Stimulated activated CD4-positive, alpha-beta T cell treated with anti-CD3 and anti-CD28 coated beads, TNF-alpha, amount 100 ng/mL, for 4 hours (primary cell): ENCODE measurements around the gene HTR7.

Experiments used
- DNase-seq, 3 experiments: peaks; one replicate each; pipeline ENCODE4 v3.0.0-alpha.2; 2020; ENCODE audit warnings: low read depth in 3 of 3

Gene HTR7

DNA sequence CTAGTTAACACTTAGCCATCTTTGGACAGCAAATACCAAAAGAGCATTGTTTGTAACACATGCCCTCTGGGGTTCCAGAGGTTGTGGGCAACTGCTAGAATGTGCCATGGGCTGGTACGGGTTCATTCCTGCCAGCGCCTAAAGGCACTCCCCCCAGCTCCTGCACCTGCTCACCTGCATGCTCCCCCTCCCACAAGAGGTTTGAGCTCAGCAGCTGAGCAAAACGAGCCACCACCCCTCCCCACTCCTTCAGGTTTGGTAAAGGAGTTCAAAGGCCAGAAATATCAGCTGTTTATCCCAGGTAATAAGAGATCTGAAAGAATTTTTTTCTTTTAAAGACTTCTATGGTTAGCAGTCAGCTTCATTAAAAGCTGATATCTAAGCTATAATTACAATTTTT lies 53.5 kb downstream of the HTR7 start:
- no peak for DNase-seq

DNA sequence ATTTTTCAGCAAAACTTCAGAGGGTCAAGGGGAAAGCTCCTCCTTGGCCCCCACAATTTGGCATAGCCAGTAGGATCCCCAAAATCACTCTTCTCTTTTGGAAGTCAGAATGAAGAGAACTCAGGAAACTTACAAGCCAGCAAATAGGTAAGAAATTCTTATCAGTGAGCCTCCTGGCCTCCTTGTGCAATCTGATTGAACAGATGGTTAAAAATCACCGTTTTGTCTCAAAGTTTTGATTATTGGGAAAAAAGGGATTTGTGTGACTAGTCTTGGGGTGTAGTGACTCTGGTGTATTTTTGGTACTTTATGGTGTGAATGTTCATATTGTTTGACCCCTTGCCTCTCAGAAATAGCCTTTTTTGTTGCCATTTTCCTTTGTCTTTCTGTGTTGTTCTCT lies 56.2 kb downstream of the HTR7 start:
- DNase-seq: no peak

DNA sequence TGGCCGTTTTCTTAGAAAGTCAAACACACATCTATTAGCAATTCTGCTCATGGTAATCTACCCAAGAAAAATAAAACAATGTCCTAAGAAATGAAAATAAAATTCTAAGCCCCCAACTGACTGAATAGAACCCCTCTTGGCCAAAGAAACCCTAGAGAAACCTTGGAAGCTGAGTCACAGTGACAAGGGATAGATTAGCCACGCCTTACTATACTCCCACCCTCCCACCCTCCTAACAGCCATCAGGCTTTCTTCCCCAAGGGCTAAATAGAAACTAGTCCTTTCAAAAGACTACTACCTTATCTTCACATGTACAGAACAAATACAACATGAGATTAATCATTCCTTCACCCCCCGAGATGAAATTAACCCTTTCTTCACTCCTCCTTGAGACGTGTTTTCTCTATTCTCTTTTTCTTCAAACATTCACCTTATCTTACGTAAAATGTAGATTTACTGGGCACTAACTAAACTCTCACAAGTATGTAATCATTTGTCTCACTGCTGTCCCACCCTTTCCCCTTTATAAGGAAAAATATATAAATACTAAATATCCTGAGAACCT lies 57.5 kb downstream of the HTR7 start:
- no peak for DNase-seq

DNA sequence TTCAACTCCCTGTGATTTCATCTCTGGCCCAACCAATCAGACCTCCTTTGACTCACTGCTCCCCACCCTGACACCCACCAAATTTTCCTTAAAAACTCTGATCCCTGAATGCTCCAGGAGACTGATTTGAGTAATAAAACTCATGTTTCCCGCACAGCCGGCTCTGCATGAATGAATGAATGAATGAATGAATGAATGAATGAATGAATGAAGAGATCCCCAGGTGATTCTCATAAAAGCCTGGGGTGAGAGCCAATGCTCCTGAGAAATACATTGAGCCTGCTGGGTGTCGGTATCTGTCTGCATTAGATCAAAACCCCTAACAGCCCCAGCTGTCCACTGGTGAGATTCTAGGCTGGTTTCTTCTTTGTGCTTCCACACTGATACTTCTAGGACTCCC lies 58.7 kb downstream of the HTR7 start:
- no peak for DNase-seq

DNA sequence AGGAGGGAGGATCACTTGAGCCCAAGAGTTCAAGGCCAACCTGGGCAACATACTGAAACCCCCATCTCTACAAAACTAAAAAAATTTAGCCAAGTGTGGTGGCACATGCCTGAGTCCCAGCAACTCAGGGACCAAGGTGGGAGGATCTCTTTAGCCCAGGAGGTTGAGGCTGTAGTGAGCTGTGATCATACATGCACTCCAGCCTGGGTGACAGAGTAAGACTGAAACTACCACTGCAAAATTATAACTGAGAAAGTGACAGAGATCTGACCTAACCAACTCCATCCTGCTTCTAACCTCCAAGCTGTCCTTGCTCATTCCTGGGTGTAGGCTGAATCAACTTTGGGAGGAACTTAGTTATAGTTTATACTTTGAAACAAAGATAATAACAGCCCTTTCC lies 59.4 kb downstream of the HTR7 start:
- no peak for DNase-seq

DNA sequence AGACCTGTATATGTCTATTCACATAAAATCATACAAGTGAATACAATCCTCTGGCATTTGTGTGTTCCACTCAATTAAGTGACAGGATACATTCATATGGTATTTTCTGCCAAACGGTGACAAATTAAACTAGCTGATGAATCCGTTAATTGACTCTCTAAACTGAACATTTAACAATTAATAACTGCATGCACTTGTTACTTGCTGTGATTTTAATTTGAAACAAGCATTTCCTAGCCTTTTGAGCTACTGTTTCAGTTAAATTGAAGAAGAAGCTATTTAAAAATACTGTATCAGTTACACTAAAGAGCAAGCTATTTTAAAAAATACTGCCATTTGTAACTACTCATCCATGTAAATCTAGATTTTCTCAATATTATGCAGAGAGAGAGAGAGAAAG lies 67.4 kb downstream of the HTR7 start:
- DNase-seq: no peak

DNA sequence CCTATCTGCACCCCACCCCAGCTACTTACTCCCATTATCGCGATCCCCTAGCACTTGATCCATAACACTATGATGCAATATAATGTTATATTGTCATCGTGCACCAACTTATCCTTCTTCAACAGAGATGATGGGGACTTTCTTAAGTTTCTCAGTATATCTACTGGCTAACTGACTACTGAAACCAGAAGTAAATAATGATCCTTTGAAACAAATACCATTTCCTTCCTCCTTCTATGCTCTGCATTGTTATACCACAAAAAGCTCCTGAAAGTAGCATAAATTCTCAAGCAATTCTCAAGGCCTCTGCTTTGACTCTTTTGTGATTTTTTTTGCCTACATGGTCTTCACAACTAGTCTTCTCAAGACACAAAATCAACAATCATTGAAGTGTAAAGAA lies 68.9 kb downstream of the HTR7 start:
- DNase-seq: no peak

DNA sequence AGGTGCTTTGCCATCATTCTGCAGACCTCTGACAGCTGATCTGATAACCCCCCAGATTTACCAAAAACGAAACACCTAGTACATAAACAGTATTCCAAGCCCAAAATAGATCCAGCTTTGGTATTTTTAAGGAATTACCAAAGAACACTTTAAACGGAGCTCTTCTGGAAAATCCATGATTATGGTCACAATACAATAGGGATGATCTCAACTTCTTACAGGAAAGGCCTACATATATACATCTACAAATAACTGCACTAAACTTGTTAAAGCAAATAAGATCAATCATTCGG lies 69.7 kb downstream of the HTR7 start:
- DNase-seq: no peak

DNA sequence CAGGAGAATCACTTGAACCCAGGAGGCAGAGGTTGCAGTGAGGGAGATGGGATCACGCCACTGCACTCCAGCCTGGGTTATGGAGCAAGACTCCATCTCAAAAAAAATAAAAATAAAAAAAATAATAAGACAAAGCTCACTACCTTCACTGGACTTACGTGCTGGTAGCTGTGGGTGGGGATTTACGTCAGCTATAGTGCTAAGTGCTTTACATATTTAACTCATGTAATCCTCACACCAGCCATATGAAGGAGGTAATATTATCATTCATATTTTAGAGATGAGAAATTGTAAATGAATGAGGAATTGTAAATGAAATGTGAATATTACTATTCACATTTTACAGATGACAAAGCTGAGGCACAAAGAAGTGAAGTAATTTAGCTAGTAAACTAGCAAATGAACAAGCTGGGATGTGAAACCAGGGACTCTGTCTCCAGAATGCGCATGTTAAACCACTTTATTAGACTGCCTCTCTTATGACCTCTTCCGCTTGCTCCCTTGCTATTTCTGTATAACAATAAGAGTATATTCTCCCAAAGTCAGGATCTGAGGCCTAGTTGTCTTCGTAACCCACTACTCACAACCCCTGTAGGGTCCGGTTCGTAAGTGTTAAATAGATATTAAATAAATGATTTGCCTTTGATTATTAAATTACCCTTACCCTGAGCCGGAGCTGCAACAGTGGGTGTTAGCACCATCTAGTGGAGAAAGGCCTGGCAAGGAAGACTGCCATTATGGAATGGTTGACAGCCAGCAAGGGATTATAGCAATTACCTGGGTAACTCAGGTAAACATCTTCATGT lies 70.2 kb downstream of the HTR7 start:
- no peak for DNase-seq

DNA sequence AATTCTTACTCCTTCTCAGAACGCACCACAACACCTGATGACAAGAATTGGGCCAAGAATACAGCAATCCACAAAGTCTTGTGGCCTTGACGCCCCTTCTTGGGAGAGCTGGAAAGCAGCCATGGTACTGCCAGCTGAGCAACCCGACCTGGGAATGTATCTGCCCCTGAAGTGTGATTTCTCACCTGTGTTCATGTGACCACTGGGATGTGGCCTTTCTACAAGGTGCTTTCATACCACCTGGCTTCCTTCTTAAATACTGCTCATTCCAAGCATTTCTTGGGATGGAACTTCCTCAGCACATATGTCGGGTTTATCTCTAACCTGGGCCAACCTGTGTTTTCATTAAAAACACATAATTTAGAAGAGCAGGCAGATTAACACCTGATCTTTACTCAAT lies 72.1 kb downstream of the HTR7 start:
- no peak for DNase-seq

DNA sequence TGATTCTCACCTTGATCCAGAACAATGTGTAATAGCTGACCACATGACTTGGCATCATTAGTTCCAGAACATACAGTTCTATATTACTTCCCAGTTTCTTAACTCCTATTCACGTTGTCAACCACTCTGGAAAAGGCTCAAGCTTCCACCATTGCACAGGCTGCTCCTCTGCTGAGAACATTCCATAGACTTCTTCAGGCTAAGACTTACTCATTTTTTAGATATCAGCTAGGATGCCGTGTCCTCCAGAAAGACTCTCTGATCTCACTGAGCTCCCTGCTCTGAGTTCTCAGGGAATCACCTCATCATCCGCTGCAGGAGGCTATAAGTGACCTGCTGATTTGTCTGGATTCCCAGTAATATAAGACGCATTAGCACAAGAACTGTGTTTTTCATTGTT lies 73.1 kb downstream of the HTR7 start:
- DNase-seq: no peak

DNA sequence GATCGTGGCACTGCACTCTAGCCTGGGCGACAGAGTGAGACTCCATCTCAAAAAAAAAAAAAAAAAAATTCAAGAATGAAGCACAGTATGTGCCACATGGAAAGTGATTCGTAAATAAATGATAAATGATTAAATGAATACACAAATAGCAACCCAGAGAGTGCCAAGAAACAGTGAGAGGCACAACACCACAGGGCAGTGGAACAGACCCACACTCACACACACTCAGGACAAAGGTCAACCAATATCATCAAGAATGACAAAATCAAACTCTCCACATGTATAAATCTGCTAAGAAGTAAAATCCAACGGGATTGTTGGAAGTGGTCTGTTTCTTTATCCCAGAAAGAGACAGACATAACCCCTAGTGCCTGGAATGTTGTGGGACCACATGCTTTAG lies 77.4 kb downstream of the HTR7 start:
- DNase-seq: no peak

DNA sequence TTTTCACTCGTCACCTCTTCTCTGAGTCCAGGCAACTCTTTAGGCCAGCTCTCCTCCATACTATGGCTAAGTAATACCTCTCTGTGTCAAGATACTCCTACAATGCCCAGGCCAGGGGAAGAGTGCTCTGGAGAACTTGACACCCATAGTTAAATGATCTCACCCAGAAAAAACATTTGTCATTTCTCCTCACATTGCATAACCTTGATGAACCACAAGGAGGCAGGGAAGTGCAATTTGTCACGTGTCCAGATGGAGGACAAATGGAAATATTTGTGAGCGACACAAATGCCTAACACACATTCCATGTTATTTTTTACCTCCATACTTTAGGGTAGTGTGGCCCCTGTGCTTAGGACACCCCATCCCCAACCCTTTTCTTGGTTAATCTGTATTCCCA lies 78.3 kb downstream of the HTR7 start:
- DNase-seq: no peak

DNA sequence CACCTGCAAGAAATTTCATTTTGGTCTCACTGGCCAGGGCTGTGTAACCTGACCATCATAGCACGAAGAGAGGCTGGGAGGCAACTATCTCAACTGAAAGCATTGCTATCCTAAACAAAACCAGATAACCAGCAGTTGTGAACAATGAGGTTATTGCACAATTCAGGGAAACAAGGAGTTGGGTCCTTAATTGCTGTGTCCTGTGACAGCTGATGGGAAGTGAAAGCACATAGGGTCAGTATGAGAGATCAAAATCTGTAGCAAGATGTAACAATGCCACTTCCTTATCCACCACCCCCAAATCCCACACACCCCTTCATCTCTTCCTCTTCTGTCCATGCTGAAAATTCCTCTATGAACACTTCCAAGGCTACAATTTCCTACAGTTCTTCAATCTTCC lies 80.2 kb downstream of the HTR7 start:
- no peak for DNase-seq

DNA sequence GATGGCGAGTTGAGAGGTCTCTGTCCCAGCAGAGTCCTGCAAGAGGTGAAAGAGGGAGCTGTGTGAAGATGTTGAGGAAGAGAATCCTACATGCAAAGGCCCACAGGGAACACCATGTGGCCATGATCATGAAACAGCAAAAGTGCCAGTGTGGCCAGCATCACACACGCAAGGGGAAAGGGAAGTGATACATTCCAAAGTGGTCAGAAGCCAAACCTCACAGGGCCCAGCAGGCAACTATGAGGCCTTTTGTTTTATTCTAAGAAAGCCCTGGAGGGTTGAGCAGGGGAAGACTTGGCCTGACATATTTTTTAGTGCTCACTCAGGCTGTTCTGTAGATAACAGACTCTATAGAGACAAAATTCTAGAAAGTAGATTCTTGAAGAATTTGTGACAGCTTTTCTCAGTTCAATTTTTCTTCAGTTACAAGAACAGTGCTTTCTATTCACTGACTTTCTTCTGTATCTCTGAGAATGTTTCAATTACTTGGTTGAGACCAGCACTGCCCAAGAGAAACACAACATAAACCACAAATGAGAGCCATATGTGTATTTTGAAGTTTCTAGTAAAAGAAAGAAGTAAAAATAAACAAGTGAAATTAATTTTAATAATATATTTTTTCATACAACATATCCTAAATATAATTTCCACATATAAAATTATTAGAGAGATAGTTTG lies 82.3 kb downstream of the HTR7 start:
- no peak for DNase-seq

DNA sequence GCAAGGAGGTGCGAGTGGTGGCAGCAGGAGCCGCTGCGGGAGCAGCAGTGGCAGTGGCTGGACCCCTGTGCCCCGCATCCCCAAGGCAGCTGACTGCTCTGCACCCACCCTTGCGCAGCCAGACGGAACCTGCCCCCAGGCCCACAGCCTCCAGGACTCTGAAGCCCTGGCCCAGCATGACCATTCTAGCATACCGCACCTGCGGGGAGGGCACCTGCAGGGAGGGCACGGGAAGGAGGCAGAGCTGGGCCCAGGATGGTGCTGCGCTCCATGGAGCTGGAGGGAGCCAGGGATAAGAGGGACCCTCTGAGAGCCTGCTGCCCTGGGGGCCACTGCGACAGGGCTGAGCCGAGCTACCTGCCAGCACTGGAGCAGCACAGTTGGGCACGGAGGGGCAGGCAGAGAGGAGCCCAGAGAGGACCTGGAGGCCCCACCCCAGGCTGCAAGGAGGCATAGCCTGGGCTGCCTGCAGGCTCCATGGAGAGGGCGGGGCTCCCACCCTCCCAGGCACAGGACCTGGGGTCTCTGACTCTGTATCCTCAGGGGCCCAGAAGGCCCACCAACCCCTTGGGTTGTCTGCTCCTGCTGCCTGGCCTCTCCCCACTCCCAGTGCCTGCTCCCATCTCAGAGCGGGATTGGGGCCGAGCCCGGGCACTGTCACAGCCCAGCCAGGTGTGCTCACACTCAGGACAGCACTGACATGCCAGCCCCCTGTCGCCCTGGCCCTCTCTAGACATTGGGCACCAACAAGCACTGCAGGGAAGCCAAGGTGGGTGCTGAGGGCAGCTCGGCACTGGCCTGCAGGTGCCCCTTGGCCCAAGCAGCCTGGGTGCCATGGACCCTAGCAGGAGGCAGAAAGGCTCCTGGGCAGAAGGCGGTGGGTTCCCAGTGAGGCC lies 87.6 kb downstream of the HTR7 start:
- no peak for DNase-seq

DNA sequence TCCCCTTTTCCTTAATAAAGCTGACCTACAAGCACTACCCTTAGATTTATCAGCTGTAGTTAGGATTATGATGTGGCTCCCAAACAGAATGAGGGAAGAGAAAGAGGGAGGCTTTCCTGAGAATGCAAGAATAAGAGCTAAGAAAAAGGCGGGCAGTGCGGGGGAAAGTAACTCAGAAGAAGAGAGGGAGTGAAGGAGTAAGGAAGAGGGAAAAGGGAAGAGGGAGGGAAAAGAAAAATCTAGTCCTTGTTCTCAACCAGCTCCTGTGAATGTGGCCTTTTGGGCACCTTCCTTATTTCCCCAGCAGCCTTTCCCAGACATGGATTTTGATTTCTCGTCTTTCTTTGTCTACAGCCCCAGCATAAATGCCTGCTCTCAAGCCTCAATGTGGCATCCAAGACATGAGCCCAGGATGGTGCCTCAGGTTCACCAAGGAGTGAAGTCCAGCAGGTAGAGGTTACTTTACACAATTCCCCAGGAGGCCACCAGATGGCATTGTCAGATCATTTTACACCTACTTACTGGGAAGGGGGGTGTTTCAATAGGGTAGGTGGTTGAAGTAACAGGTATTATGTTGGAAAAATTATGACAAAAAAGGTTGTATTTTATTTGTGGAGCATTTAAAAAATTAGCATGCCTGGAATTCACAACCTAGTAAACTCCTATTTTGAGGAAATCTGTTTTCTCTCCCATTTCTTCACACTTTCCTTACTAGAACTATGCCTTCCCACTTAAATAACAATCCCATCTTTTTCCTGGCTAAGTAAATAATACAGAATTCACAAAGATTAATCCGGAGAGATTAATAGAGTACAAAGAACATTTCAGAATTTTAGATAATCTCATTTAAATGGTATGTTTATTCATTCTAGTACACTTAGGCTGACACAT lies 106.5 kb downstream of the HTR7 start:
- DNase-seq: peak in 2 of 3 experiments; percentile 10 to 18

DNA sequence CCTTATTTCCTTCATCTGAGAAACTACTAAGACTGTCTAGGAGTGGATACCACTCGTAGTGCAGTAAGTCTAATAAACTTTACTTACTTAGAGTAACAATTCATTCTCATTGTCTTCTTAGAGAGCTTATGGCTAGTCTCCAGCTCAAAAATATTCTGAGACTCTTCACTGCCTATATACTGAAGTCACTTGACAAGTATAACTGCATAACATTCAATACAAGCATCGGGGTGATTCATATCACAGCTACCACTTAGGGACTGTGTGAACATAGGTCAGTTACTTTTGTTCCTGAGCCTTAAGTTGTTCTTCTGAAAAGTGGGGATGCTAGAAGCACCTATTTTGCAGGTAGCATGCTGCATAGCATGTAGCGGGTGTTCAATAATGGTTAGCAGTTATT lies 111.0 kb downstream of the HTR7 start:
- no peak for DNase-seq

DNA sequence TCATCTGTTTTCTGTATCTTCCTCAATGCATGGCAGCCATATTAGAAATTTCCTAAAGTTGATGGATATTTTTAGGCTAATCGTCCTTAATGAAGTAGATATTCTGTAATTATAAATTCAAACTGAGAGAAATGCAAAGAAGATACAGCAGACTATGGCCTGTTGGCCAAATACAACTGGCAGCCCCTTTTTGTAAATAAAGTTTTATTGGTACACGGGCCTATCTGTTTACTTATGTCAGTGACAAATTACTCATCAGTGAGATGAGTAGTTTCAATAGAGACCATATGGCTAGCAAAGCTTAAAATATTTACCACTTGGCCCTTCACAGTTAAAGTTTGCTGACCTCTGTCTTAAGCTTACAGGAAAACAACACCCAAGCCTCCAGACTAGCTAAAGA lies 112.3 kb downstream of the HTR7 start:
- DNase-seq: no peak

DNA sequence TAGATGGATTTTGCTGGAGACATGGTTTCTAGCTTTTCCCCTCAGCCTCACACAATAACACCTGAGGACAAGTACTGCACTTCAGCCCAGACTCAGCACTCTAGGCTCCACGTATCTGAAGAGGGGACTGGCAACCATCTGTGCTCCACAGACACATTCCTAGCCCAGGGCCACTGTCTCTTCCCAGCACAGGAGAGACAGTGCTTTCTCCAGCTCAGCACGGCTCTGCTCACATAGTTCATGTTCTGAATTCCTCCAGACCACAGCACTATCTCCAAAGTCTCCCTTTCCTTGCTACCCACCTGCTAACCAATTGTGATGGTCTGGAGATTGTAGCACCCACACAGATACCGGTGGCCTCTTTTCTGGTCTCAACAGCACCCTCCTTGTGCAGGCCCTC lies 114.5 kb downstream of the HTR7 start:
- DNase-seq: no peak

DNA sequence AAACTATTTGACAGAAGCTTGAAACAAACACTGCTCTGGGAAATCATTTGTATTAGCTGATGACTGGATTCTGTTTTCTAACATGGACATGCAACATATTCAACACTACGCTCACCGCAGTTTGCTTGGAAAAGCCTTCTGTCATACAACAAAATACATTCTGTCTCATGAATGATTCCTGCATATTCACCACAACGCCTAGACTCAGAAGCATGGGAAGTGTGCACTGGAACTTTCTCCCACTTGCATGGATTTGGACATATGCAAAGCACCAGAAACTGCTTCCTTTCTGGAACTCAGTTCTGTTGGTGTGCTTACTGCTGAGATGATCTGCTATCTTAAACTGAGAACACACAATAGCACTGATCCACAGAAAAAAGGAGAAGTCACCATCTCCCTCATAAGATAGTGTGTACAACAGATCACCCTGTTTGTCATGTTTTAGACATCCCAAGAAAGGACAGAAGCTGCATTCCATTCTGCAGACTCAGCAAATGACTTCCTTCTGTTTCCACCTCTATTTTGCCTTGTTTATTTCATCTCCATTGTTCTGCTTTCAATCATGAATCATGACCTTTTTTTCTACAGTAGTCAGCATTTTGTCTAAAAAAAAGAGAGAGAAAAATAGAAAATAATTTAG lies 115.8 kb downstream of the HTR7 start:
- DNase-seq: no peak
